Osteoblast (primary cell): ENCODE data around the gene FYTTD1. TPM values are rescaled to one million over a fixed set of nuclear protein-coding genes. Genes with fewer than 3 reads are reported as not detected.

Source experiments
- DNase-seq: peaks from one replicate; pipeline ENCODE4 v3.0.0; 2011; ENCODE audit warnings: low spot score, mixed read lengths; ENCODE audit not compliant: insufficient read length; ENCODE audit errors: missing footprints
- H2AFZ ChIP-seq: 2 replicates; pipeline ENCODE4 v1.6.0; 2011; ENCODE audit warnings: mild to moderate bottlenecking, low read length
- H3K27ac ChIP-seq: 2 replicates; pipeline ENCODE4 v1.5.1; 2011; ENCODE audit warnings: mild to moderate bottlenecking, low read depth, low read length, moderate library complexity
- H3K27me3 ChIP-seq: 2 replicates; pipeline ENCODE4 v1.6.0; 2012; ENCODE audit warnings: mild to moderate bottlenecking, control low read depth, inconsistent platforms, low read length, moderate library complexity; ENCODE audit not compliant: insufficient read depth
- H3K36me3 ChIP-seq: 2 replicates; pipeline ENCODE4 v1.5.1; 2011; ENCODE audit warnings: mild to moderate bottlenecking, low read length, control low read depth, moderate library complexity; ENCODE audit not compliant: insufficient read depth
- H3K4me1 ChIP-seq: 2 replicates; pipeline ENCODE4 v1.5.1; 2011; ENCODE audit warnings: mild to moderate bottlenecking, low read length, control low read depth, moderate library complexity; ENCODE audit not compliant: insufficient read depth
- H3K4me2 ChIP-seq: 2 replicates; pipeline ENCODE4 v1.6.0; 2011; ENCODE audit warnings: mild to moderate bottlenecking, low read length; ENCODE audit not compliant: insufficient read depth
- H3K4me3 ChIP-seq: fragments of 200-600 bp; sonication (generic); 3 replicates; pipeline ENCODE4 v1.5.1; 2012; ENCODE audit warnings: mild to moderate bottlenecking, low read length, inconsistent platforms; ENCODE audit not compliant: insufficient read depth
- H3K79me2 ChIP-seq: 2 replicates; pipeline ENCODE4 v1.6.0; 2012; ENCODE audit warnings: mild to moderate bottlenecking, low read length, control low read depth, inconsistent platforms; ENCODE audit not compliant: insufficient read depth
- H3K9me3 ChIP-seq: 2 replicates; pipeline ENCODE4 v1.5.1; 2011; ENCODE audit warnings: low read depth, low read length, control low read depth
- H4K20me1 ChIP-seq: 2 replicates; pipeline ENCODE4 v1.6.0; 2012; ENCODE audit warnings: mild to moderate bottlenecking, low read length, control low read depth; ENCODE audit not compliant: insufficient read depth
- CTCF ChIP-seq: IDR thresholded peaks from 2 replicates; pipeline ENCODE4 v1.5.1; 2011; ENCODE audit warnings: mild to moderate bottlenecking, low read depth, low read length, moderate library complexity; ENCODE audit errors: extremely low read depth
- total RNA-seq: library from RNA; depleted of rRNA; stranded (reverse); fragments of >200 nt; gene quantifications from 2 replicates; pipeline ENCODE4 v1.2.3, GENCODE V29; 2012

FYTTD1 gene
- total RNA-seq, 1 donor: 42.0 TPM

- no peaks in the 10 kb centered on the region for H4K20me1 ChIP-seq
- DNase-seq: no peak
- peak overlapping the region; percentile 88 for H3K4me2 ChIP-seq
- peaks cover 45% of the 10 kb centered on the region for H3K79me2 ChIP-seq
- no peaks in the 10 kb centered on the region for H3K27me3 ChIP-seq
- peak overlapping the region; percentile 51 for H2AFZ ChIP-seq
- peaks cover 3% of the 10 kb centered on the region for H3K36me3 ChIP-seq
- H3K27ac ChIP-seq: peak overlapping the region; percentile 96
- no peak for TF ChIP-seq CTCF
- H3K4me1 ChIP-seq: peaks cover 28% of the 10 kb centered on the region
- H3K9me3 ChIP-seq: no peaks in the 10 kb centered on the region
- H3K4me3 ChIP-seq: peak overlapping the region; percentile 4
Observed at GRCh38 chr3:197713477-197713822, 36.2 kb upstream of the FYTTD1 start.

GRCh38 chr3:197714251-197714650 is 35.4 kb upstream of the FYTTD1 start:
- H3K36me3 ChIP-seq: peaks cover 3% of the 10 kb centered on the region
- H3K4me2 ChIP-seq: no peak overlapping the region
- H3K4me1 ChIP-seq: peaks cover 34% of the 10 kb centered on the region
- H3K79me2 ChIP-seq: peaks cover 46% of the 10 kb centered on the region
- no peak for DNase-seq
- no peak overlapping the region for H3K4me3 ChIP-seq
- H3K27ac ChIP-seq: peak overlapping the region; percentile 60
- no peak overlapping the region for H2AFZ ChIP-seq
- no peaks in the 10 kb centered on the region for H3K9me3 ChIP-seq
- H3K27me3 ChIP-seq: no peaks in the 10 kb centered on the region
- H4K20me1 ChIP-seq: no peaks in the 10 kb centered on the region
- no peak for TF ChIP-seq CTCF

- H3K27ac ChIP-seq: peak overlapping the region; percentile 73
- peaks cover 3% of the 10 kb centered on the region for H3K36me3 ChIP-seq
- TF ChIP-seq CTCF: no peak
- H4K20me1 ChIP-seq: no peaks in the 10 kb centered on the region
- H3K27me3 ChIP-seq: no peaks in the 10 kb centered on the region
- H2AFZ ChIP-seq: no peak overlapping the region
- H3K79me2 ChIP-seq: peaks cover 45% of the 10 kb centered on the region
- H3K4me3 ChIP-seq: no peak overlapping the region
- H3K9me3 ChIP-seq: no peaks in the 10 kb centered on the region
- H3K4me1 ChIP-seq: peaks cover 10% of the 10 kb centered on the region
- peak; percentile 67 for DNase-seq
- no peak overlapping the region for H3K4me2 ChIP-seq
Observed at GRCh38 chr3:197718891-197719290, 30.8 kb upstream of the FYTTD1 start.

GRCh38 chr3:197720694-197721093 is 29.0 kb upstream of the FYTTD1 start:
- H3K4me2 ChIP-seq: no peak overlapping the region
- H3K79me2 ChIP-seq: peaks cover 46% of the 10 kb centered on the region
- no peak for TF ChIP-seq CTCF
- no peak overlapping the region for H3K27ac ChIP-seq
- peaks cover 2% of the 10 kb centered on the region for H4K20me1 ChIP-seq
- H3K4me3 ChIP-seq: no peak overlapping the region
- no peaks in the 10 kb centered on the region for H3K27me3 ChIP-seq
- no peak overlapping the region for H2AFZ ChIP-seq
- no peak for DNase-seq
- no peaks in the 10 kb centered on the region for H3K36me3 ChIP-seq
- H3K4me1 ChIP-seq: peaks cover 6% of the 10 kb centered on the region
- H3K9me3 ChIP-seq: no peaks in the 10 kb centered on the region
